Islet precursor cell (in vitro differentiated cells): ENCODE data around the gene TK1.
"Not testable (repeated sequence)": the region's sequence is repeated elsewhere in the genome, so short reads cannot be mapped to it uniquely, and the experiment has no call there.

Experiments
- DNase-seq: peaks from one replicate; pipeline ENCODE4 v3.0.0-alpha.2; 2018

The TK1 gene

DNA sequence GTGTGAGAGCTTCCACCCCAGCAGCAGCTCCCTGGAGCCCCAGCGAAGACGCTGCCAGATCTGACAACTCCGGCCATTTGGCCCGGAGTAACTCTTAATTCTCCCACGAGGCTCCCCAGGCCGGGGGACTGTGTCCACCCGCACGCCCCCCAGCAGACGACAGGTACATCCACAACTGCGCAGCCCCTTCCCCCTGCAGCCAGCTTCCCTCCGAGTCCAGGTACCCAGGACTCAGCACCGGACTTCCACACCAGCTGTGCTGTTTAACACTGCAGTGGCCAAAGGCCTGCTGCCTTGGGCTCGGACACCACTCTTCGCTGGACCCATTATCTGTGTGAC lies 11.2 kb downstream of the TK1 start:
- DNase-seq: no peak

DNA sequence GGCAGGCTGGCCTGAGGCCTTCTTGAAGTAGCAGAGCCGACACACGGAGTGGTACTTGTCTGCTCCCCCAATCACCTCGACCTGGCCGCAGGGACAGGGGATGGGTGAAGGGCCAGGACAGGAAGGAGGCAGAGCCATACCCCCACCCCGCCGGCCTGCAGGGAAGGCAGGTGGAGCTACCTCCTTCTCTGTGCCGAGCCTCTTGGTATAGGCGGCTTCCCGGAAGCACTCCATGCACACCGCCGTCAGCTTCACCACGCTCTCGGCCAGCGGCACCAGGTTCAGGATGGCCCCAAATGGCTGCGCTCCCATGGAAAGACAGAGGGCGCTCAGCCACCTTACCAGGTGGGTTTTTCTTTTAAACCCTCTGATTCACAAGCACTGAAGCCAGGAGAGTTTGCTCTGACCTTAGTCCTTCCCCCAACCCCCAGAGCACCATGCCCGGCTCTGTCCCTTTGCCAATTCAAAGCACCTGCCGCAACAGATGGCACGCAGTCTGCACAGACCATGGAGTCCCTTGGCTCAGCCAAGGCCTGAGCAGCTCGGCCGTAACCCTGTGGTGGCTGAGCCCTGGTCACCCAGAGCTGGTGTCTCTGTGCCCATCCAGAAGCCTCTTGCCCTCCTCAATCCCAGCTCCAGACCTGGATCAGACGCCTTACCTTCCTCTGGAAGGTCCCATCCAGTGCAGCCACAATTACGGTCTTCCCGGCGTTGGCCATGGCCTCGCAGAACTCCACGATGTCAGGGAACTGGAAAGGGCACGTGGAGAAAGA lies 11.8 kb downstream of the TK1 start:
- DNase-seq: no peak

DNA sequence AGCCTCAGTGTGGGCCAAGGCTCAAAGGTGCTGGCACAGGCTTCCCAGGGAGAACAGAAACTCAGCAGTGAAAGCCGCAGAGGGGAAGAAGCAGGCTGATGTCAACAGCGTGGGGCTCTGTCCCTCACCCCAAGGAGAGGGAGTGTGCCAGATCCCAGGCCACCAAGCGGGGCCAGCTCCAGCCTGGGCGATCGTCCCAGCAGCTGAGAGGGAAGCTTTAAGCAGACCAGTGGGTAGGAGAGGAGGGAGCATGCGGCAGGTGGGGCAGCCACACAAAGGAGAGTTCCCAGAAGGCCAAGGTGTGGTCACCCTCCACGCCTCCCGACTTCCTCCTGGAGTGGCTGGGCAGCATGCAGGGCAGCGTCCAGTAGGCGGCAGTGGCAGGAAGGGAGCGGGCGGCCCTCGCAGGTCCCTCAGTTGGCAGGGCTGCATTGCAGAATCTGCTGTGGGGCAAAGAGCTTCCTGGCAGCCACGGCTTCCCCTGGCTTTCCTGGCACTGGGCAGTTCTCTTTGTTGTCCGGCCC lies 12.4 kb downstream of the TK1 start:
- DNase-seq: no peak

DNA sequence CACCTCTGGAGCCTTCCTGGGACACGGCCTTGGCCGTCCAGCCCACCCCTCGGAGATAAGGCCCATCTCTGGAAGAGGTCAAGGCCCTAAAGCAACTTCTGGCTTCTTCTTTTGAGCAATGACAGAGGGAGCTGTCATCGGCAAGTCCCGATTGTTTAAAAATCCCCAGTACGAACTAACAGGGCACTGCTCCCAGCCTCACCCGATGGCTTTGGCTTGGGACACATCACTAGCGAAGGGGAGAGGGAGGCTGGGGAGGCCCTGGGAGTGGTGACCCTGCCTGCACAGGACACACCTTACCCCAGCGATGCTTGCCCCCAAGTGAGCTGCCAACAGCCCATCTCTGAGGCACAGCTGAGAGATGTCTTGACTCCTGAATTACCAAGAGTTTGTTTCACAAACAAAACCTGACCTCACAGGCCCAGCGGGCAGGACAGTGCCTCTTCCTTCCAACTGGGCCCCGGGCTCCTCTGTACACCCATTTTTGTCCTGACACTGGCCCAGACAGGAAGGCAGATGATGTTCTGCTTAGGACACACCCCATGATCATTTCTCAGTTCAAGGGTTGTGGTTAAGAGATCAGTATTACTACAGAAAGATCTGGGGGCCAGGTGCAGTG lies 13.6 kb downstream of the TK1 start:
- no peak for DNase-seq

DNA sequence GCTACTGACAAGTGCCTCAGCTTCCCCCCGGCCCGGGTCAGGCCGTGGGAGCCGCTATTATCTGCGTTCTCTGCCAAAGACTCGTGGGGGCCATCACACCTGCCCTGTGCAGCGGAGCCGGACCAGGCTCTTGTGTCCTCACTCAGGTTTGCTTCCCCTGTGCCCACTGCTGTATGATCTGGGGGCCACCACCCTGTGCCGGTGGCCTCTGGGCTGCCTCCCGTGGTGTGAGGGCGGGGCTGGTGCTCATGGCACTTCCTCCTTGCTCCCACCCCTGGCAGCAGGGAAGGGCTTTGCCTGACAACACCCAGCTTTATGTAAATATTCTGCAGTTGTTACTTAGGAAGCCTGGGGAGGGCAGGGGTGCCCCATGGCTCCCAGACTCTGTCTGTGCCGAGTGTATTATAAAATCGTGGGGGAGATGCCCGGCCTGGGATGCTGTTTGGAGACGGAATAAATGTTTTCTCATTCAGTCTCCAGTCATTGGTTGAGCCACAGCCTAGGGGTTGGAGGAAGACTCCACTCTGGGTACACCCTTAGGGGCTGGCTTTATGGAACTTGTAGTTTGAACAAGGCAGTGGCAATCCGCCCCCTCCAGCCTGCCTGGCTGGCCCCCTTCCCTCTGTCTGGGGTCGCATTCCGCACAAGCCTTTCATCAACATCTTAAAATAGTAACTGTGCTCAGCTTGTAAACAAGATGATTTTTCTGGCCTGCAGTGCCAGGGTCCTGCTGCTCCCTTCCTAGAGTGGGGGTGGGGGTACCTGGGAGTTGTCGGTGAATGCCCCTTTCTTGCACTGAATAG lies 14.4 kb downstream of the TK1 start:
- peak; percentile 58 for DNase-seq

DNA sequence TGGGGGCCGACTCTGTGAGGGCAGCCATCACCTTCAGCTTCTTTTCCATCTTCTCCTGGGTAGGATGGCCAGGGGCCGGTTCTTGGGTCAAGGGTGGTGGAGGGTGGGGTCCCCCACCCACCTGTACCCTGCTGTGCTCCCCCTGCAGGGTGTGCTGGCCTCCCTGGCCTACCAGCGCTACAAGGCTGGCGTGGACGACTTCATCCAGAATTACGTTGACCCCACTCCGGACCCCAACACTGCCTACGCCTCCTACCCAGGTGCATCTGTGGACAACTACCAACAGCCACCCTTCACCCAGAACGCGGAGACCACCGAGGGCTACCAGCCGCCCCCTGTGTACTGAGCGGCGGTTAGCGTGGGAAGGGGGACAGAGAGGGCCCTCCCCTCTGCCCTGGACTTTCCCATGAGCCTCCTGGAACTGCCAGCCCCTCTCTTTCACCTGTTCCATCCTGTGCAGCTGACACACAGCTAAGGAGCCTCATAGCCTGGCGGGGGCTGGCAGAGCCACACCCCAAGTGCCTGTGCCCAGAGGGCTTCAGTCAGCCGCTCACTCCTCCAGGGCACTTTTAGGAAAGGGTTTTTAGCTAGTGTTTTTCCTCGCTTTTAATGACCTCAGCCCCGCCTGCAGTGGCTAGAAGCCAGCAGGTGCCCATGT lies 15.1 kb downstream of the TK1 start:
- not testable (repeated sequence) for DNase-seq

DNA sequence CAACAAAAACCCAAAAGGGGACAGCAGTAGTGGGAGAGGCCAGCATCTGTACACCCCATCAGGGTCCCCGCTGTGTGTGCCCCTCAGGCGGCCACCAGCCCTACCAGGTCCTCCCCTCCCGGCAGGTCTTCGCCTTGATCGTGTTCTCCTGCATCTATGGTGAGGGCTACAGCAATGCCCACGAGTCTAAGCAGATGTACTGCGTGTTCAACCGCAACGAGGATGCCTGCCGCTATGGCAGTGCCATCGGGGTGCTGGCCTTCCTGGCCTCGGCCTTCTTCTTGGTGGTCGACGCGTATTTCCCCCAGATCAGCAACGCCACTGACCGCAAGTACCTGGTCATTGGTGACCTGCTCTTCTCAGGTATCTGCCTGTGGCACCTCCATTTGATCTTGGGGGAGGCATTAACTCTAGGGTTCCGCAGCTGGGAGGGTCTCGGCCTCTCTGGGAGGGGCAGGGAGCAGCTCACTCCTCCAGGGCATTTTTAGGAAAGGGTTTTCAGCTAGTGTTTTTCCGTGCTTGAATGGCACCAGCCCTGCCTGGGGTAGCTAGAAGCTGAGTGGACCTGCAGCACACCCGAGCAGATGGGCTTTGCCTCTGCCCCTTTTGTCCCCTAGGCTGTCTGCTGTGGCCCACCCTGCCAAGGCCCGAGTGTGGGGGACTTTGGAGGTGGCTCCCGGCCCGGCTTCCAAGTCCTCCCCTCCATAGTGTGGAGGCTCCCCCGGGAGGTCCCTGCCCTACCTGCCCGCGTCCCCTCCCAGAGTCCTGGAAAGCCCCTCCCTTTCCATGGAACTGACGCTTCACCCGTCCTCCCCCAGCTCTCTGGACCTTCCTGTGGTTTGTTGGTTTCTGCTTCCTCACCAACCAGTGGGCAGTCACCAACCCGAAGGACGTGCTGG lies 15.9 kb downstream of the TK1 start:
- peak; percentile 58 for DNase-seq

DNA sequence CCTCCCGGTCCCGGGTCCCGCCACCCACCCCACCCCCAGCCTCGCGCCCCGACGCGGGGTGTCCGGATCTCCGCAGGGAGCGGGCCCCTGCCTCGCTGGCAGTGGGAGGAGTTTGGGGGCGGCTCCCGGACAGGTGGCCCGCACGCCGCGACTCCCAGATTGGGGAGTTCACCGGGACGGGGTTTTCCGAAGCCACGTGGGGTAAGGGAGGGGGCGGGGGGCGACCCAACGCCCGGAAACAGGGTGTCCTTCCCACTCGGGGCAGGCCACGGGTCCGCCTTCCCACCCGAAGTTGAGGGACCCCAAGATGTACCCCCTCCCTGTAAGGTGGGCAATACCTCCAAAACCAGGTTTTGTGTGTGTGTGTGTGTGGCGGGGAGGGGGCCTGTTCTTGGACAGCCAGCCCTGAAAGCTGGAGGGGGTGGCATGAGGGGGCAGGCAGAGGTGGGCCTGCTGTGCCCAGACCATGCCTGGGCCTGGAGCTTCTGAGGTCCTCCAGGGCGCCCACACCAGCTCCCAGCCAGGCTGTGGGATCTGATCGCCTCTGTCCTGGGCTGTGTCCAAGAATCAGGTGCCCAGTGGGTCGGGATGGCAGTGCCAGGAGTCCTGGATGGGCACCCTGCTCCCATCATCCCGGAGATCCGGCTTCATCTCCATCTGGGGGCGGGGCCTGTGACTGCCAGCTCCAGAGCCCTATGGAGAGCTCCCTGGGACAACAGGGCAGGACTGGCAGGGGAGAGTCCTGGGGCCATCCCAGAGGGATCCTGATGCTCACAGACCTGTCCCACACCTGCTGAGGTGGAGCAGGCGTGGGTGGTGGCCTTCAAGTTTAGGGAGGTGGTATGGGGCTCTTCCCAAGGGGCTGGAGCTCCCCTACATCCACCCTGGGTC lies 17.7 kb downstream of the TK1 start:
- DNase-seq: peak; percentile 88

DNA sequence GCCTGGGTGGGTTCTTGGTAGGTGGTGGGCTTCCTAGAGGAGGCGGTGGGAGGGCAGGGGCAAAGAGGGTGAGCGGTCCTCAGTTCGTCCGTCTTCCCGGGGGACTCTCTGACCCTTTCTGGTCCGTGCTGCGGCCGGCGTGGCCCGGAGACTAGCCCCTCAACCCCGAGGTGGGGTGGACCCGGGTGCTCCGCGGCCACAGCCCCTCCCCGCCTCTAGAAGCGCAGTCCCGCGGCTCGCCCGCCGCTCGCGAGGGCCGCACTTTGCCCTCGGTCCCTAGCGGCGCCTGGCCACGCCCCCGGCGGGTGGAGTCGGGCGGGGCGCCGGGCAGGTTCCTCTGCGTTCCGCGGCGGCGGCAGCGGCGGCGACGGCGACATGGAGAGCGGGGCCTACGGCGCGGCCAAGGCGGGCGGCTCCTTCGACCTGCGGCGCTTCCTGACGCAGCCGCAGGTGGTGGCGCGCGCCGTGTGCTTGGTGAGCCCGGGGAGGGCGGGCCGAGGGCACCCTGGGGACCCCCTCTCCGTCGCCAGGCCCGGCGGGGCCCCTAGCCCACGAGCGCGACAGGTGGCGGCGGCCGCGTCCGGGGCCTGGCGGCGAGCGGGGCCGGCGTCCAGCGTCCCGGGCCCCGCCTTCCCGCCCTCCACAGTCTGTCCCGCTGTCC lies 18.5 kb downstream of the TK1 start, which contains the start of gene SYNGR2:
SYNGR2 (plus strand) TSS at position 340 of the 661 bp plus-strand sequence; CDS start at position 376, 36 bp downstream.
- peak; percentile 93 for DNase-seq

DNA sequence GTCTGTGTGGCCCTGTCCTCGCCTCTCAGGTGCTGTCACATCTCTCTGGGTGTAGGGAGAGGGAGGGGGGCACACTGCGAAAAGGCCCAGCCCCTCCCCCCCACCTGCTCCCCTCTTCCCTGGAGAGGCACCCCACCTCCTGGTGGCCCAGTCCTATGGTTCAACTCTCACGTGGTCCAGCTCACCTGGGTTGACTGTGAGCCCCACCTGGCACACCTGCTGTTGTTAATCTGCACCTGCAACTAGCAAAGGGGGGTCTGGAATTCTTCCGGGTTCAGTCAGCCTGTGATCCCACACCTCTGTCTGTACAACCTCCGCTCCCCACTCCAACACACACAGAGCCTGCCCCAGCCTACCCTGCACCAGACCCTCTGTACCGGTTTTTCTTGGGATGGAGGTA lies 20.4 kb downstream of the TK1 start:
- DNase-seq: no peak

DNA sequence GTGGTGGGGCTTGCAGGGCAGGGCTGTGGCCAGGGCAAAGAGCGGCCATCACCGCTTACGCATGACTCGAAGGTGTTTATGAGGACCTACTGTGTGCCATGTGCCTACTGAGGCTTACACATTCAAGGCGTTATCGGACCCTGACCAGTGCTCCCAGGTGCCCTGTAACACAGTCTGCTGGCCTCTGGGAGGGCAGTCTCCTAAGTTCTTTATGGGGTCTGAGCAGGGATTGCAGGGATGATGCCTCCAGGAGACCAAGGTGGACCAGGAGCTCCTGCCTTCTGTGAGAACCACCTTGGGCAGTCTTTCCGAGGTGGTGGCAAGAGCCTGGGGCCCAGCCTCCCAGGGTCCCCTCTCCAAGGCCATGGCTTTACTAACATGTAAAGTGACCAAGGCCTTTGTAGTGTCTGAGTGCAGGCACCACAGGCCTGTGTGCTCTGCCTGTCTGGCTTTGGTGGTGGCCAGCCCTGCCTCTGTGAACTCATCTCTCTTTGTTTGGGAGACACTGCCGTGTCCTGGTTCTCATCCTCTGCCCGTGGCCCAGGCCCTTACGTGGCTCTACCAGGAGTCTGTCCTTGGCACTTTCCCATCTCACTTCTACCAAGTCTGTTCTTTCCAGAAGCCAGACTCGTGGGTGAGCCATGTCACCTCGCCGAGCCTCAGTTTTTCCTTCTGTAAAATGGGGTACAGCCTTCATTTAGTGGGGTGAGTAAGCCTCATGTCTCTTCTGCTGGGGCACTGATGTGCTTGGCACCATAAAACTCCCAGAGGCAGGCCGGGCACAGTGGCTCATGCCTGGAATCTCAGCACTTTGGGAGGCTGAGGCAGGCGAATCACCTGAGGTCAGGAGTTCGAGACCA lies 21.9 kb downstream of the TK1 start:
- peak; percentile 59 for DNase-seq

DNA sequence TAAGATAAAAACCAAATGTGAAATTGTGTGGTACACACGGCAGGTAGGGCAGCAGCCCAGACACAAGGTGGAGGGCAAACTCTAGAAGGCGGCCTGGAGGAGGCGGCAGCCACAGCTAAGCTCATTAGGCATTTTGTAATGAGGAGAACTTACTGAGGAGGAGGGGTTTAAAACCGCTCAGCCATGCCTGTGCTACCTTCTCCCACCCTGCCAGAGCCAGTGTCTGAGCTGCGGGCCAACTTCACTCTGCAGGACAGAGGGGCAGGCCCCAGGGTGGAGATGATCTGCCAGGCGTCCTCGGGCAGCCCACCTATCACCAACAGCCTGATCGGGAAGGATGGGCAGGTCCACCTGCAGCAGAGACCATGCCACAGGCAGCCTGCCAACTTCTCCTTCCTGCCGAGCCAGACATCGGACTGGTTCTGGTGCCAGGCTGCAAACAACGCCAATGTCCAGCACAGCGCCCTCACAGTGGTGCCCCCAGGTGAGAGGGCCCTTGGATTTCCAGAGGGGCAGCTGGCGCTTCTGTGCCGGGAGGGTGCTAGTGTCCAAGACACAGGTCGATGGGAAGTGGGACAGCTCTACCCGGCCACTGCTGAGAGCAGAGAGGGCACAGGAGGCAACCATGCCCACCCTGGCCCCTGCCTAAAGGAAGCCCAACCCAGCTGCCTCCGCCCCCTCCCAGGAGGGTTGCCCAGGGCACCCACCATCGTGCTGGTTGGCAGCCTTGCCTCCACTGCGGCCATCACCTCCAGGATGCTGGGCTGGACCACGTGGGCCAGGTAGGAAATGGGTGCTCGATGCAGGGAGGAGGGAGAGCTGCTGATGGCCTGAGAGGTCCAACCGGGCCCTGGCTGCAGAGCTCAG lies 22.7 kb downstream of the TK1 start:
- peak; percentile 55 for DNase-seq

DNA sequence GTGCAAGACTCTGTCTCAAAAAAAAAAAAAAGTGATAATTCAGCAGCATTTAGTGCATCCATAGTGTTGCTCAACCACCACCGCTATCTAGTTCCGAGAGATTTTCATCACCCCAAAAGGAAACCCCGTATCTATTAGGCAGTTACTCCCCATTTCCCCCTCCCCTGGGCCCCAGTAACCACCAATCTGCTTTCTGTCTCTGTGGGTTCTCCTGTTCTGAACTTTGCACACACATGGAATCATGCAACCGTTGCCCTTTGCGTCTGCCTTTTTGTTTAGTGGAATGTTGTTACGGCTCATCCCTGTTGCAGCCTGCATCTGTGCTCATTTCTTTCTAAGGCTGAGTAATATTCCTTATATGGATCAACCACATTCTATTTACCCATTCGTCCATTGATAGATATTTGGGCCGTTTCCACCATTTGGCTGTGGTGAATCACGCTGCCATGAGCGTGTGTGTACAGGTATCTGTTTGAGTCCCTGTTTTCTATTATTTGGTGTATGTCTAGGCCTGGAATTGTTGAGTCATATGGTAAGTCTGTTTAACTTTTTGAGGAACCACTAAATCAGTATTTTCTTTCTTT lies 27.2 kb downstream of the TK1 start:
- DNase-seq: no peak

DNA sequence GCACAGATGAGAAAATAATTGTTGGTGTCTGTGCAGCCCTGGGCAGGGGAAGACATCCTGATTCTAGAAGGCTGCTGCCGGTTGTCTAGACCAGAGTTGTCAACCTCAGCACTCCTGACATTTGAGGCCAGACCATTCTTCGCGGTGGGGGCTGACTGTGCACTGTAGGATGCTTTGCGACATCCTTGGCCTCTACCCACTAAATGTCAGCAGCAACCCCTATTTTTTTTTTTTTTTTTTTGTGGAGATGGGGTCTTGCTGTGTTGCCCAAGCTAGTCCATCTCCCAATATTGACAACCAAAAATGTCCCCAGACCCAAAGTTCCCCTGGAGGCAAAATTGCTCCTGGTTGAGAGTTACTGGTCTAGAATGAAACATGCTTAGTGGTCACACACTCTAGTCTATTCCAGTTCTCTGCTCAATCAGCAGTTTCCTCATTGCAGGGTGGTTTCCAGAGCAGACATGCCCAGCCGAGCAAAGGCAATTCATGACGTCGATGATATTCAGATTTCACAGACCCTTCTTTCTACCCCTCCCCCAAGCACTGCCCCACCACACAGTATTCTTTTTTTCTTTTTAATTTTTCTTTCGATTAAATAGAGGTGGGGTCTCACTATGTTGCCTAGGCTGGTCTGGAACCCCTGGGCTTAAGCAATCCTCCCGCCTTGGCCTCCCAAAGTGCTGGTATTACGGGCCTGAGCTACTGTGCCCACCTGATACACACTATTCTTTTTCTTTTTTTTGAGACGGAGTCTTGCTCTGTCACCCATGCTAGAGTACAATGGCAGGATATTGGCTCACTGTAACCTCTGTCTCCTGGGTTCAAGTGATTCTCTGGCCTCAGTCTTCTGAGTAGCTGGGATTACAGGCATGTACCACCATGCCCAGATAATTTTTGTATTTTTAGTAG lies 31.7 kb downstream of the TK1 start:
- peak; percentile 50 for DNase-seq

DNA sequence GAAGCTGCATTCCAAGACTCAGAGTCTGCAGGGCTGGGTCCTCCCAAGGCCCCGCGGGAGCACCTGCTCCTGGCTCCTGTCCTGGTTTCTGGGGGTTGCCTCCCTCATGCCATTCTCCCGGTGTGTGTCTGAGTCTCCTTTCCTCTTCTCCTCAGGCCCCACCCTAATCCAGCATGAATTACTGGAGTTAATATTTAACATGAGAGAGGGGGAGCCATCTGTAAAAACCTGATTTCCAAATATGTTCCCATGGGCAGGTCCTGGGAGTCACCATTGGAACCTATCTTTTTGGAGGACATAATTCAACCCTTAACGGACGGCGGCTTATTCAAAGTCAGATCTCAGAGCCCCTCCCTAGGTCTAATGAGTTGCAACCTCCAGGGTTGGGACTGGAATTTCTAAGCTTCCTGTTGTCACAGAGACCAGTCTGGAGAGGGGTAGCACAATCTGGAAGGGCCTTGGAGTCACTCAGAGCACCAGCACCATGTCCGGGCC lies 35.3 kb downstream of the TK1 start:
- DNase-seq: peak; percentile 93

DNA sequence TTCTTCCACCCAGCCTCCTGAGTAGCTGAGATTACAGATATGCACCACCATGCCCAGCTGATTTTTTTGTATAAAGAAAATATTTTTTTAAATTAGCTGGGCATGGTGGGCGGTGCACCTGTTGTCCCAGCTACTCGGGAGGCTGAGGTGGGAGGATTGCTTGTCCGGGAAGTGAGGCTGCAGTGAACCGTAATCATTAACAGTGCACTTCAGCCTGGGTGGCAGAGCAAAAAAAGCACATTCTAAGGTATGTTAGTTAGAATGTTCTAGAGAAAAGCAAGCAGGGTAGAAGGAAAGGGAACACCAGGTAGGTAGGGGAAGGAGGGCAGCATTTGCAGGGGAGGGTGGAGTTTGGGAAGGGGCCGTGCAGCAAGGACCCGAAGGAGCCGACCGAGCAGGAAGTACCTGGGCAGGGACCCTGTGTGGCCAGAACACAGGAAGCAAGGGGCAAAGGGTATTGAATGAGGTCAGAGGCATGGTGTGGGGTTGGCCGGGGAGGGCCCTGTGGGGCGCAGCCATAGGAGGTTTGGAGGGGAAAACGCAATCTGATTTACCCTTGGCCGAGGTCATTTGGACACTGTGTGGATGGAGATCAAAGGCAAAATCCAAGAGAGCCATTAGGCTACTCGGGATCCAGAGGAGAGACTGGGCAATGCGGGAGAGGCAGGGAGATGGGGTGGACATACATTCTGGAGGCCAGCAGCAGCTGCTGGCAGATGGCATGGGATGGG lies 38.4 kb downstream of the TK1 start:
- no peak for DNase-seq
